ENCODE measurements around the gene L3MBTL2.

The L3MBTL2 gene

GRCh38 chr22:41264408-41264941 is 59.4 kb downstream of the L3MBTL2 start:
- in situ Hi-C loops (cut with HindIII; ENCODE audit: low sequenced_read_pairs), result no loop called here

GRCh38 chr22:41267958-41268357 is 62.8 kb downstream of the L3MBTL2 start:
- in situ Hi-C loops (cut with HindIII; ENCODE audit: low sequenced_read_pairs), result no loop called here

GRCh38 chr22:41271787-41272186 is 66.7 kb downstream of the L3MBTL2 start:
- in situ Hi-C loops (cut with HindIII; ENCODE audit: low sequenced_read_pairs), result no loop called here

- in situ Hi-C loops (cut with HindIII; ENCODE audit: low sequenced_read_pairs), result no loop called here
These were observed 68.0 kb downstream of the L3MBTL2 start for GRCh38 chr22:41273128-41273527.

- in situ Hi-C loops (cut with HindIII; ENCODE audit: low sequenced_read_pairs), result no loop called here
These were observed 69.7 kb downstream of the L3MBTL2 start for GRCh38 chr22:41274856-41275255.

DNA sequence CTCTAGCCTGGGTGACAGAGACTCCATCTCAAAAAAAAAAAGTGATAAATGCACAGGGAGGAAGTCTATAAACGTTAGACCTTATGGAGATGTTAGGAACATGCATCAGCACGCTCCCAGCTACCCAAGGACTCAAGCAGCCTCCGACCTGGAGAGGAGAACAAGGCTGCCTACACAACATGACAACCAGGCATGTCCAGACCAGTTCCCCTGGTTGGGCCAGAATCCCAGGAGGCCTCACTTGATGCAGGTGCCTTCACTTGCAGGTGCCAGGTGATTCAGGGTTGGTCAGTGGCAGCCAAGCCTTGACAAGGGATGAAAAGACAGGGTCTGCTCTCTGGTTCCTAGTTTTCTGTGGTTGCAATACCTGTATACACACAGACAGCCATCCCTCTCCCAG is 75.0 kb downstream of the L3MBTL2 start:
- in situ Hi-C loops (cut with HindIII; ENCODE audit: low sequenced_read_pairs), result no loop called here

GRCh38 chr22:41280854-41281253 is 75.7 kb downstream of the L3MBTL2 start:
- in situ Hi-C loops (cut with HindIII; ENCODE audit: low sequenced_read_pairs), result no loop called here

Data from endothelial cell of hepatic sinusoid (primary cell).